Astrocyte of the spinal cord (primary cell): Measurements from ENCODE around the gene UPF2.

Source experiments
- DNase-seq: peaks from one replicate; pipeline ENCODE4 v3.0.0; 2011; ENCODE audit warnings: low read depth, low spot score
- H3K4me3 ChIP-seq: 2 replicates; pipeline ENCODE4 v1.5.1; 2011; ENCODE audit warnings: low read depth, mild to moderate bottlenecking, low read length, moderate library complexity
- in situ Hi-C: cut with HindIII; loops from 2 replicates; pipeline ENCODE4 v1.10.0; 2017; ENCODE audit warnings: low sequenced_read_pairs
- TF ChIP-seq, protein P1 (sequence below): IDR thresholded peaks from 2 replicates; pipeline ENCODE4 v1.5.1; 2012; ENCODE audit warnings: low read depth, mild to moderate bottlenecking, low read length, inconsistent platforms

UPF2 gene

DNA sequence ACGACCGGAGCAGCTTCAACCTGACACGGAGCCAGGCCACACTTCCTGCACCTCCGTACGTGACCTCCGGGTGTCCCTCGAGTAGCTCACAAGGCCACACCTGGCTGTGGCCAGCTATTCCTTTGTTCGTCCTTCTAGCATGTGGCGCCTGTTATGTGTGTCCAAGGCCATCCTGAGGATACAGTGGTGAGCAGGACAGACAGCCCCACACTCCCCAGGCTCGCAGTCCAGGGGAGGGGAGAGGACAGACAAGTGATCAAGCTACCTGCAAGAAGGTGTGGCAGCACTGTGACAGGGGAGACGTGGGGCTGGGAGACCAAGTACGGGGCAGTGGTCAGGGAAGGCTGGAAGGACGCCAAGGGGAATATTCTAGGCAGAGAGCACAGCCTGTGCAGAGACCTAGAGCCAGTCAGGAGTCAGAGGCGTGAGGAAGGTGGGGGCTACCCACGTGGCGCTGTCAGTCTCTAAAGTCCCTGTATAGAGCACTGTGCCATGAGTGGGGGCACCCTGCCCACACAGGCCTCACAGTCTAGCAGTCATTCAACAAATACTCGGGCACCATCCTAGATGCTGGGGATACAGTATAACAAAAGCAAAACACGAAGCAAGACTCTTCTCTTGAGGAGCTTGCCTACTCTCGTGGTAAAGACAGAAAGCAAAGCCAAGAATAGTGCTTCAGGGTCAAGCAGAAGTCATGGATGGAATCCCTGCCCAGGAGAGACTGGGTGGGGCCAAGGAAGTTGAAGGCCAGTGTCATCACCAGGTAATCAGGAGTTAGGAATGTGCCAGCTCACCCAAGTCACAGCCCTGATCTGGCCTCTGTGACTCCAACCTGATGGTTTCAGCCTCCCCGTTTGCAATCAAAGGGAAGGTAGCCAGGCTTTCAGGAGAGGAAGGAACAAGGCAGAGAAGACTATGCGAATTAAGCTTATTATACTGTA is 160.9 kb downstream of the UPF2 start:
- TF ChIP-seq, protein P1, sequence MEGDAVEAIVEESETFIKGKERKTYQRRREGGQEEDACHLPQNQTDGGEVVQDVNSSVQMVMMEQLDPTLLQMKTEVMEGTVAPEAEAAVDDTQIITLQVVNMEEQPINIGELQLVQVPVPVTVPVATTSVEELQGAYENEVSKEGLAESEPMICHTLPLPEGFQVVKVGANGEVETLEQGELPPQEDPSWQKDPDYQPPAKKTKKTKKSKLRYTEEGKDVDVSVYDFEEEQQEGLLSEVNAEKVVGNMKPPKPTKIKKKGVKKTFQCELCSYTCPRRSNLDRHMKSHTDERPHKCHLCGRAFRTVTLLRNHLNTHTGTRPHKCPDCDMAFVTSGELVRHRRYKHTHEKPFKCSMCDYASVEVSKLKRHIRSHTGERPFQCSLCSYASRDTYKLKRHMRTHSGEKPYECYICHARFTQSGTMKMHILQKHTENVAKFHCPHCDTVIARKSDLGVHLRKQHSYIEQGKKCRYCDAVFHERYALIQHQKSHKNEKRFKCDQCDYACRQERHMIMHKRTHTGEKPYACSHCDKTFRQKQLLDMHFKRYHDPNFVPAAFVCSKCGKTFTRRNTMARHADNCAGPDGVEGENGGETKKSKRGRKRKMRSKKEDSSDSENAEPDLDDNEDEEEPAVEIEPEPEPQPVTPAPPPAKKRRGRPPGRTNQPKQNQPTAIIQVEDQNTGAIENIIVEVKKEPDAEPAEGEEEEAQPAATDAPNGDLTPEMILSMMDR = no peak
- in situ Hi-C loops = no loop called here
- no peak for DNase-seq
- H3K4me3 ChIP-seq = no peak overlapping the region

GRCh38 chr10:11881030-11881476 is 161.6 kb downstream of the UPF2 start:
- H3K4me3 ChIP-seq = no peak overlapping the region
- in situ Hi-C loops = no loop called here
- DNase-seq = no peak
- TF ChIP-seq, protein P1 = no peak

DNA sequence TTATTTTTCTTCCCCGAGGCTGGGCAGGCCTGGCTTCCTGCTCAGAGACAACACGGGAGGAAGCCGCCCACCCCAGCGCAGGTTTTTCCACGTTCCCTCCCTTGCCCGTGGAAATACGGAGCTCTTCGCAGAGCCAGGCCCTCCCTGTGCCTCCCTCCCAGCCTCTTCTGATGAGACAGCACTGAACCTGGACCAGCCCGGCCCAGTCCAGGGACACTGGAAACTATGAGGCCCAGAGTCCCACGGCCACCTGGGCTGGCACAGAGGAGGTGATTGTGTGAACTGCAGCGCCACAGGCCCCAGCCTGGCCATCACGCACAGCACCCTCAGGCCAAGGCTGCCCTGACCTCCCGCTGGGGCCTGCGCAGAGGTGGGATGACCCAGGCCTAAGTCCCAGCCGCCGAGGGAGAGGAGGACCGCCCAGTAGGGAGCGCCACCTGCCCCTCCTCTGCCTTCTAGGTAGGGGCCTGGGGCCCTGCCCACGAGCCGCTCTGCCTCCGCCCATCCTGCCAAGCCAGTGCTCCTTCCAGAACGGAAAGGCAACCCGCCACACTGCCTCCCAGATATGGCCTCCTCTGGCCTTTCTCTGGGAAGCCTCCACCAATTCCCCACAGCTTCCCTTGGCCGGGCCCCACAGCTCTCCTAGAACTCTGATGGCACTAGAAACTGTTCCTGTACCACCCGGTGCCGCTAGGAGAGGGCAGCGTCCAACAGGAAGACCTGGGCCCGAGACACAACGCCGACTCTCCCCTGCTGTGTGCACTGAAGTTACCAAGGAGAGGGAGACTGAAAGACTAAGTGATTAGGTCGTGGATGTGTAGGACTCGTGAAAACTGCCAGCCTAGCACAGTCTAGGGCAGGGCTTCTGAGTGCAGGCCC is 162.2 kb downstream of the UPF2 start:
- TF ChIP-seq, protein P1 = no peak

GRCh38 chr10:11879387-11880094 is 163.1 kb downstream of the UPF2 start:
- DNase-seq = no peak
- TF ChIP-seq, protein P1 = no peak
- in situ Hi-C loops = no loop called here
- H3K4me3 ChIP-seq = no peak overlapping the region

More for the DNA sequence above, 162.2 kb downstream of the UPF2 start:
- in situ Hi-C loops = no loop called here
- no peak overlapping the region for H3K4me3 ChIP-seq
- DNase-seq = no peak

DNA sequence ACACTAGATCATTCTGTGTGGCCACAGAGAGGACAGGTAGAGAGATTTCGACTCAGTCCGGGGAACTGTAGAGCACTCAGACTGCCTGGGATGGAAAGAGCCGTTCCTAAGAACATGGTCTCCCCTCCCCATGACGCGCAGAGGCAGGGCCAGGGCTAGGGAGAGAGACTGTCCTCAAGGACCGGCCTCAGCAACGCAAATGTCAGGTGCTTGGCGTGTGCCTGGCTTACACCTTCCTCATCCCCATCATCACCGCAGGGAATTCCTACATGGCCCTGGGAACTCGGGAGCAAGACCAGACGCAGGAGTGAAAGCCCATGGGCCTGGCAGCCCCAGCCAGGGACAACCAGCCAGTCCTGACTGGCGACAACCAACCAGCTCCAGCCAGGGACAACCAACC is 163.8 kb downstream of the UPF2 start:
- DNase-seq = no peak
- in situ Hi-C loops = no loop called here
- TF ChIP-seq, protein P1 = no peak
- no peak overlapping the region for H3K4me3 ChIP-seq

DNA sequence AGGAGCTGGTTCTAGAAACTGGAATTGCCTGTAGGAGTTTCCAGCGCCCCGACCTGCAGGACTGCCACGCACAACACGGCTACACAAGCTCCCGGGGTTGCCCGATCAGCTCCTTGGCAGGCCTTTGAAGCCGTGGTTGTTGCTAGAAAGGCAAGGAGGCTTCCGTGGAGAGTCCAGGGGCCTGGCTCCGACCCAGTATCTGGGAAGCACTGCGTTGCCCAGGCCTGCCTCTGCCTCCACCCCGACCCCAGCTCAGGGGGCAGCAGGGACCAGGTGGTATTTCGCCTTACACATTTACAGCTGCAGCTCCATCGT is 165.1 kb downstream of the UPF2 start:
- H3K4me3 ChIP-seq = no peak overlapping the region
- DNase-seq = no peak
- TF ChIP-seq, protein P1 = no peak
- in situ Hi-C loops = no loop called here
